GM18517 (cell line): ENCODE results near the gene SEPTIN5.

Experiments used
- ATAC-seq: cut with Tn5 transposase; IDR thresholded peaks from one replicate; pipeline ENCODE4 v1.9.1; 2021; ENCODE audit warnings: mild to moderate bottlenecking, moderate library complexity; ENCODE audit not compliant: unreplicated experiment

Gene SEPTIN5

DNA sequence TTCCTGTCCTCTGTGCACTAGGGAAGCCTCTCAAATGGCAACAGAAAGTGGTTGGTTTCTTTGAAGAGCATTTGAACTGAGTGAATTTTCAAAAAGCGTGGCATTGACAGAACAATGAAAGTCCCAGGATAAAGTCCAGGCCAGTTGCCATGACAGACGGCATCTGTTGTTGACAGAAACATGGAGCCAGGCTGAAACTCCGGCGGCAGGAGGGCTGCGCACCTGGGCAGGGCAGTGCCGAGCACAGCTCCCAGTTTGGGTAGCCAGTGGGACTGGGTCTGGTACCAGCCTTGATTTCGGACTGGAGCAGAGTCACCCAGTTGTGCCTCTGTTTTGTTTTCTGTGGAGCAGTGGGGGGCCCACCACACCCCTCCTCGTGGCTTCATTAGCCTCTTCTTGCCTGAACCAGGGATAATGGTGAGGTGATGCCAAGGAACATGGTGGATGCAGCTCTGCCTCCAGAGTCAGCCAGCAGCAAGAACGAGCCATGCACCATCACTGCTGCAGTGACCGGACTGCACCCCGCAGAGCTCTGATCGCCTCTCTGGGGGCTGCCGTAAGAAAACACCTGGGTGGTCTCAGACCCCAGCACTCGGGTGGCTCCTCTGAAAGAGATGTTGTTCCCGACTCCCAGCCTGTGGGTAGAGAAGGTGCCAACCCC, 9.8 kb upstream of the SEPTIN5 start:
- ATAC-seq, result no peak

DNA sequence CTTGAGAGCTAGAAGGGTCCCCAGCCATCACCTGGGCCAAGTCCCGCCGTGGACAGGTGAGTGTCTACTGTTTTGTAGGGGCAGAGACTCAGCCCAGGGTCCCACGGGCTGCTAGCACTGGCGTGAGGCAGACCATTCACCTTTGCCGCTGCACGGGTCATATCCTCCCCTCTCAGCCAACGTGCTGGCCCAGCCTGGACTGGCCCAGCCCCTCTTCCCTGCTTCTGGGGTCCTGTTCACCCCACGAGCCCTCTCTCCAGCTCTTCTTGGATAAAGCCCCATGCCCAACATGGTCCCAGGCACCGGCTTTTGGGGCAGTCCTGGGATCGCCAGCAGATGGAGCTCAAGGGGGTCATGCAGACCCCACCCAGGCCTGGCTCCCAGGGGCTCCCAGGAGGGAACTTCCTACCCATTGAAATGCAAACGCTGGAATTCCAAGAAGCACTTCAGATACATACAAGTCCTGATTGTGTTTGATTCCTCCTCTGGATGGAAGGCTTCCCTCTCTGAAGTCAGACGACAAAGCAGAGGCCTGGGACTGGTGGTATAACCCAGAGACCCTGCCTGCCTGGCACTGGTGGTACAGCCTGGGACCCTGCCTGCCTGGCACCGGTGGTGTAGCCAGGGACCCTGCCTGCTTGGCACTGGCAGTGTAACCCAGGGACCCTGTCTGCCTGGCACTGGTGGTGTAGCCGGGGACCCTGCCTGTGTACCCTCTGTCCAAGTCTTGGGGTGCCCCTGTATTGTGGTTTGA, 8.9 kb upstream of the SEPTIN5 start:
- ATAC-seq, result no peak

DNA sequence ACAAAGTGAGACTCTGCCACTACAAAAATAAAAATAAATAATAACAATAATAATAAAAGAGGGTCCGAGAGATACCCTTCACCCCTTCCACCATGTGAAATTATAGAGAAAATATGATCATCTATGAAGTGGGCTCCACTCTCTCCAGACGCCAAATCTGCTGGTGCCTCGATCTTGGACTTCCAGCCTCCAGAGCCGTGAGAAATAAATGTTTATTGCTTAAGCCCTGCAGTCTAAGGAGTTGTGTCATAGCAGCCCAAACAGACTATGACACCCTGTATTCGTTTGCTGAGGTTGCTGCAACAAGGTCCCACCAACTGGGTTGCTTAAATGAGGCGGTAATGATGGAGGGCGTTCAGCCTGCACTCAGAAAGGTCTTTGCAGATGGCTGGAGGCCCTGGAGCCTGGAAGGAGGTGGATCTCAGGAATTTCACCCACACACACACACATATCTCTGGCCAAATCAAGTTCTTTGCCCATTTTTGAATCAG, 7.6 kb upstream of the SEPTIN5 start:
- no peak for ATAC-seq

DNA sequence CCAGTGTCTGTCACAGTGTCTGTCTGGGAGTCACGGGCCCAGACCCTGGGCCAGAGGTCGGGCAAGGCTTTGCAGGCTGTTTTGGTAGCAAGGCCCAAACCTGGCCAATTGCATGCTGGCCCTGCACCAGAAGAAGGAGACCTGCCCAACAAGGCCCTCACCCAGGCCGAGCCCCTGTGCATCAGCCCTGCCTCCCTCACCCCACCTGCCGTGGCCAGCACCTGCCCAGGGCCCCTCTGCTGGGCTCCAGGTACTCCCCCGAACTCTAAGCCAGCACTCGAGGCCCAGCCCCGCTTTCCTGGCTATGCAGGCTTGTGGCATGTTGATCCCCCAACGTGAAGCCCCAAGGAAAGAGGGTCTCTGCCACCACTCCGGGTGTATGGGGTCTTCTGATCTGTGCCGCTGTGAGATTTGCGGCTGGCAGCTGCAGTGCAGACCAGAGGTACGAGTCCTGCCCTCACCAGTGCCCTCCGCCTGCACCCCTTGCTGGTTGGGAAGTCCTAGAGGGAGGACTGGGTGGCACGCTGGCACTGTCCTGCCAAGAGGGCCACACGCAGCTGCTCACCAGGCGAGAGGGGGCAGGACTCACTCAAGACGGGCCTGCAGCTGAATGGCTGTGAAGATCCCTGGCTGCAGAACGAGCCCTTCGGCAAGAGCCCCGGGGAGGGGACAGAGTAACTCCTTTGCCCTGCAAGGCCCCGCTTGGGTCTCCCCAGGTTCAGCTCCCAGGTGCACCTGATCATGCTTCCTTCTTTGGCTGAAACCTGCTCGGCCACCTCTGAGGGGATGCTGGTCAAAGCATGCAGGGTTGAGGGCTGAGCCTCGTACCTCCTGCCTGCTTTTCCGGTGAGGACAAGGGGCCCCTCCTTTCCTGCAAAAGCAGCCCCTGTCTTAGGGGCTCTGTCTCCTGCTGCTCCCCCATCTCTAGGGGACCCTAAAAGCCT, 6.7 kb upstream of the SEPTIN5 start:
- ATAC-seq, result no peak

DNA sequence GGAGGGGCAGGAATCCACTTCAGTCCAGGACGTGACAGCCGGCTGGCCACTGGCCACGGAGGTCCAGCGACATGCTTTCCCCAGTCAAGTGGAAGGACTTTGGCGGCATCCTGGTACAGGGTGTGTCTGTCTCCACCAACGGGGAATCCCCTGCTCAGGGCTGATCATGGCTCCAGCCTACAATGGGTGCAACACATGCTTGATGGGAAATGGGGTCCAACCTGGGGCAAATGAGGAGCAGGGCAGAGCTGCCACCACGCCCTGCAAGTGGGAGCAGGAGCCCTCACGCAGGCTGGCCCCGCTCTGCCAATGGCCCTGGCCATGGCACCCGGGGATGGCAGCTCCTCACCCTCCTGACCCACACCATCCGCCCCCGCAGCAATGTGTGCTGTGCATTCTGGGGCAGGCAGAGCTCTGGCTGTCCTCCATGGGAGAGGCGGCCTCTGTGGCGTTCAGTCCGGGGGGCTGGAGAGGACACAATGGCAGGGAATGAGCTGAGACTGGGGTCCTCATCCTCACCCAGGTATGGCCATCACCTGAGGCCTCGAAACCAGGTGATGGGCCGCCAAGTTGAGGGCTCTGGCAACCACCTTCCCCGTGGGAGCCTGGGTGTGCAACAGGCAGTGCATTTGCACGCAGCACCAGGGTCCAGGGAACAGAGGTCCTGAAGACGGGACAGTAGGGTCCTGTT, 5.8 kb upstream of the SEPTIN5 start:
- no peak for ATAC-seq

DNA sequence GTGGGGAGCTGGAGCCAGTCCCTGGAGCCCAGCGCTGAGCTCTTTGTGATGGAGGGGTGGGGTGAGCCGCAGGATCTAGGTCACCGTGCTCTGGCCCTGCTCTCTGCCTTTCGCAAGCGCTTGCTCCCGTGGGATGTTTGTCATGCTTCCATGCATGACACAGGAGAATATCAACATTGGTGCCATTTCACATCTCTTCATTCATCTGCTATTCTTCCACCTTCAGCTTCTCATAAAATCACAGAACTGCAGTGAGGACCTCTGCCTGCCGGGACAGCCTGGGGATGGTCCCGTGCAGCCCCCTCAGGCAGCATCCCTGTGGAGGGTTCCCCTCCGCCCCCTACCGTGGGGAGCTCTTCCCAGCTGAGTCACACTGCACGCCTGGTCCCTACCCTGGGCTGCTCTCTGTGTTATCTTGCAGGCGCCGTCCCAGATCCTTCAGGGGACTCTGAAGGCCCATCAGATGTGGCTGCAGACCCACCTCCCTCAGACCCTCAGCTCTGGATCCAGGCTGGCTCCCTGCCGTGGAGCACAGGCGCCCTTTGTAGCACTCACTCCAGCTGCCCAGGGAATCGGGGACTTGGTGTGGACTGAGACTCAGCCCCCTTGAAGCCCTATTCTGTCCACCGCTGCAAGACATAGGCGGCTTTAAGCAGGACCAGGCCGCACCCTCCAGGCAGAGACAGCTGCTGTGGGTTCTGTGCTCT, 5.1 kb upstream of the SEPTIN5 start:
- ATAC-seq, result no peak

DNA sequence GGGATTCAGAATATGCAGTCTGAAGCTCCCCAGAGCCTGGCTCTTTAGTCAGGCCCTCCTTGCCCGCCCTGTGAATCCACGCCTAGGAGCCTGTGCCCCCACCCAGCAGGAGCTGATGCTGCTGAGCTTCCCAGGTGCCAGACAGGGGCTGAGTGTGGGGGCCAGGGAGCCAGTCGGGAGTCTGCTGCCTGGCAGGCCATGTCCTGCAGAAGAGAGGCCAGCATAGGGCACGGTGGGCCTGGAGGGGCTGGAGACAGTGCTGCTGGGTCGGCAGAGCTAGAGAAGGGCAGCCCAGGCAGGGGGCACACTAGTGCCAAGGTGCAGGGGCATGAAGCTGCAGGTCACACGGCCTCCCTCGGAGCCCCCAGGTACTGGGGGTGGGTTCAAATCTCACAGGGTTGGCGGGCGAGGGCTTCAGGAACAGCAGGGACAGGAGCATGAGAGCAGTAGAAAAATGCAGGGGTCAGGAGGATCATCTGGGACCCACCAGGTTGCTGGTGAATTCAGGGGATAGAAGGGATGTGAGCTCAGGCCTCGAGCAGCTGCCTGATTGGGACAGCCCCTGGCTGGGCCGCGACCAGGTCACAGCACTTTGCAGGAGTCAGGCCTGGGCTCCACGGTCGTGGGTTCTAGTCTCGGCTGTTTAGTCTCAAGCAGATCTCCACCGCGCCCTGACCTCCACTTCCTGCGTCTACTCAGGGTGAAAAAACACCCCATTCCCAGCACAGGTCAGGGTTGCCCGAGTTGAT, 4.1 kb upstream of the SEPTIN5 start:
- no peak for ATAC-seq

DNA sequence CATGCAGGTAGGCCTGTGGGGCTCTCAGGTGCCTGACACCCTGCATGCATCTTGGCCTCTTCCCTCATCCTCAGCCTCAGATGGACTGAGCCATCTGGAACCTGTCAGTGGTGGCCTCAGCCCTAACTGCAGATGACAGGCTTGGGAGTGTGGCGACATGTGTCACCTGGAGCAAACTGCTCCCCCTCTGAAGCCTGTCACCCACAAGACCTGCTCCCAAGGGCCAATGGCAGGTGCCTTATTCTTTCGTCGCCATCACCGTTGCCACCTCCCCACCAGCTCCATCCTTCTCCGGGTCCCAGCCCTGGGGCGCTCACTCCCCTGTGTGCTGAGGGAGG, 3.6 kb upstream of the SEPTIN5 start:
- no peak for ATAC-seq

DNA sequence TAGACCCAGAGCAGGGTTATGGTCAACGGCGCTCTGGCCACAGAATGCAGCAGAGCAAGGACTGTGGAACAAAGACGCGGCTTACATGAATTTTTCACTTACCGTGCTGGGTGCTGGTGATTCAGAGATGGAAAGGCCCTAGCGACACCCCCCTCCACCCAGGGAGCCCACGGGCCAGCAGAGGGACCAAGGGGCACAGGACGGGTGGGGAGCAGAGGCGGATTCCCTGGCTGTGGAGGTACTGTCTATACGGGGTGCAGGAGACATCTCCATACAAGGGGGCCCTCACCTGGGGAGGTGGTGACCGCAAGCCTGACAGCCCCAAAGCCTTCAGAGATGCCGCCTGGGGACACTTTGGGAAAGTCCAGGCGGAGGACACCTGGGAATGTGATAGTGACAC, 1.1 kb upstream of the SEPTIN5 start:
- no peak for ATAC-seq

DNA sequence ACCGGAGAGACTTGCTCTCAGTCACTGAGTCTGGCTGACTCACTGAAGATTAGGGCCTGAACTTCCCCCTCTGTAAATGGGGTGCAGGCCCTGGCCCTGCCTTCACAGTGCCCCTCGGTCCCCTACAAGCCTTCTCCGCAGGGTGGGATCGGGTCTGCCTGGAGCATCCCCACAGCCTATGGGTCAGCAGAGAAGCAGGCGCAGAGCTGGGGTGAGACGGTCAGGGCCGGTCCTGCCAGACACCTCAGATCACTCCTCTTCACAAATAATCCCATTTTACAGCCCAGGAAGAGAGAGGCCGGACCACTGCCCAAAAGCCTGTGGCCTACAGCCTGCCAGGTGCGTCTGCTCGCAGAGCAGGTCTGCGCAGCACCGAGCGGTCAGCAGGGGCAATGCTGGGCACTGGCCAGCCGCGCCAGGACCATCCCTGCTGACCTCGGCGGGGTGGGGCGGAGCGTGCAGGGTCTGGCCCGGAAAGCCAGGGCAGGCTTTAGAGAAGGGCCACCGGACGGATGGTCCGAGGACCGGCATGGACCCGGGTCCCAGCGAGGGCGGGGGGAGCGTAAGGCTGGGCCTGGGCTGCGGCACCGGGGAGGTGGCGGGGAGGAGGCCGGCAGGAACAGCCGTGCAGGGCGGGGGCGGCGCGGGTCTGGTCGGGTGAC, 522 bp upstream of the SEPTIN5 start:
- no peak for ATAC-seq

DNA sequence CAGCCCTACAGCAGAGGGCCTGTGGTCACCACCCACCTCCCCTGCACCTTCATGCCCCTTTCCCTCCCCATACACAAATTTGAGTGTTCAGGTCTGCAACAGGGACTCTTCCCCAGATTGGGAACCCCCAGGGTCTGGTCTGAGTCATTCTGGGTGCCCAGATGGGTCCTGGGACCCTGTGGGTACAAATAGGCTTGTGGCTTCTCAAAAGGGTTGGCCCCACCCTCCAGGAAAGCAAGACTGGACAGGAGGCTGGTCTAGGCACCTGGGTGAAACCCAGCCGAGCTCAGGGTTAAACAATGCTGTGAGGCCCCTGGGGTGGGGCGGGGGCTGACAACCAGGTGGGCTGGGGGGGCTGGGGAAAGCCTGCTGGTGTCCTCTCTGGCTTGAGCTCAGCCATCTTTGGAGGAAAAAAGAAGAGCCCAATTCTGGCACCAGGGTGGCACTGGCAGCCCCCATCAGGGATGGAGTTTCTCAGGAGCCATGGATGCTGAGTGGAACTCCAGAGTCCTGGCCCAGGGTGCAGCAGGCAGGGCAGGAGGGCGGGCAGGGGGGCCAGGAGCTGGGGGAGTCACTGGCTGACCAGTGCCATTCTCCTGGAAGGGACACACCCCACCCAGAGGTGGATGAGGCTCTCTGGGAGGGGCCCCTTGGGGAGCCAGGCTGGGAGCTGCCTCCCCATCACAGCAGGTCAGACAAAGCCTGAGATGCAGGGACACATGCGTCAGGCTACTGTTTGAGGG, 1.1 kb downstream of the SEPTIN5 start:
- no peak for ATAC-seq

DNA sequence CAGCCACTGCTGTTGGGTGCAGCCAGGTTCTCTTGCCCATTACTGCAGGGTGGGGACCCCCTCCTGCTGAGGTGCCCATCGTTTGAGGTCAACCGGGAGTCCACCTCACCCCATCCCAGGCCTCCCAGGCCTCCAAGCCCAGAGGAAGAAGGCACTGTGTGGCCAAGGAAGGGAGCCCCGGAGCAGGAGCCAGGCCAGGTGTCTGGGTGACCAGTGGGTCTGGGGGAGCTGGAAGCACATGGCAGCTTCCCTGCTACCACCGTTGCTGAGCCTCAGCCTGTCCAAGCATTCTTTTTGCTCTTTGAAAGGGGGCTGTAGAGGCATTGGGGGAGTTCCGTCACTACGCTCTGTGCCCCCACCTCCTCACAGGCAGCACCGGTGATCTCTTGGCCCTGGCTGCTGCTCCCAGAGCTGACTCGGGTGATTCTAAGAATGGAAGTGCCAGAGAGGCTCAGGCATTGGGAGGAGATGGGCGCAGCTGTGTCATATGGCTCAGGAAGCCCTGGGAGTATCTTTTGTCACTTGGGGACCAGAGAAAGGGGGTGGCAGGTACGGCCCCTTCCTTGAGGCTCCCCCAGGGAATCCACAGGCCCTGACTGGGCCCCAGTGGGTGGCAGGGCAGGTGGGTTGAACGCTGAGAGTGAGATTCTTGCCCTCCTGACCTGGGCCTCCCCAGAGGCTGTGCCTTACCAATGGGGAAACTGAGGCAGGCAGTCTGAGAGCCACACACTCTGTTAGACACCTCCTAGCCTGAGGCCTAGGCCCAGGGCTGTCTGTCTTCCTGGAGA, 1.9 kb downstream of the SEPTIN5 start:
- no peak for ATAC-seq

DNA sequence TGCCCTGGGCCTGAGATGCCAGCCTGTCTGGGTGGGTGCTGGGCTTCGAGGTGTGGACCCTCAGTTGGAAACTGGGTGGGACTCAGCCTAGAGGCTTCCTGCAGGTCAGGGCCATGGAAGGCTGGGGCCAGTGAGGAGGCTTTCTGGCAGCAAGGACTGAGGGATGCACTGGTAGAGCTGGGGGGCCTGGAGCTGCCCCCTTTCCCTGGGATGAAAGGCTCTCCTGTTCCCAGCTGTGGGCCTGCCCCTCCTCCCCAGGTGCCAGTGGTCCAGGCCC, 2.5 kb downstream of the SEPTIN5 start:
- no peak for ATAC-seq

DNA sequence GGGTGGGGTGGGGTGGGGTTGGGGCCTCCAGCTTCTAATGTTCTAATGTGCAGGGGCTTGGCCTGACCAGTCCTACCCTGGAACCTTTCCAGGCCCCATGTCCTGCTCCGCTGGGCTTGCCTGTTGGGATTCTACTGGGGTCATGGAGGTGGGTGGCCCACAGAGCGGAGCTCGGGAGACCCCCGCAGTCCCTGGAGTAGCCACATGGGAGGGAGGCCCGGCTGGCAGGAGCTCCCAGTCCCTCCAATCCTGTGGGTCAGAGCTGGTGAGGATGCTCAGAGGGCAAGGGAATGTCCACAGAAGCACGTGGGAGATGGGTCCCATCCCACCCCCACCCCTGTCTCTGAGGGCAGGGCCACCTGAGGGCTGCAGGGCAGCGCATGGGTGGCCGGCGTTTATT, 2.9 kb downstream of the SEPTIN5 start:
- ATAC-seq, result no peak

DNA sequence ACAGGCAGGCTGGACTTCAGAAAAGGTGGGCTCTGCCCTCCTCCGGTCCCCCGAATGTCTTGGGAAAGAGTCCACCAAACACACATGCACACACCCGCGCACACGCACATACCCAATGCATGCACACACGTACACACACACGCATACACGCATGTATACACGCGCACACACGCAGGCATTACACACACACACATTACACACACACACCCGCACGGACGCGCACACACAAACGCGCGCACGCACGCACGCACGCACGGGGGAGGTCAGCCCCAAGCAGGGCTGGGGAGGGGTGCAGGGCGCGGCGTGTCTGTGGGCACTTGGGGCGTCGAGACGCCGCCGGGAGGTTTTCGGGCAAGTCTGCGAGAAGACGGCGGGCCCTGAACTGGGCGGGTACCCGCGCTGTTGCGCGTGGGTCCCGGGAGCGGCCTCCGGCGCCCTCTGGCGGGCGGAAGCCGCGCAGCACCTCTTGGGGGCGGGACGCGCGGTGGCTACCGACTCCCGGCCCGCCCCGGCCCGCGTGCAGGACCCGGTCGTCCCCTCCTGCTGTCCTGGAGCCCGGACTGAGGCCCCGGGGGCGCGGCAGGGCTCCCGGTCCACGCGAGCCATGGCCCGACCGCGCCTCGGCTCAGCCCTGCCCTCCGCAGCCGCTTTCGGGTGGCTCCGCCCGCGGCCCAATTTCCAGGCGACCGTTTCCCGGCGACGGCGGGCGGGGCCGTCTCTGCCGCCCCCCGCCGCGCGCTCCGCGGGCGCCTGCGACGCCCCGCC, 3.6 kb downstream of the SEPTIN5 start:
- no peak for ATAC-seq

DNA sequence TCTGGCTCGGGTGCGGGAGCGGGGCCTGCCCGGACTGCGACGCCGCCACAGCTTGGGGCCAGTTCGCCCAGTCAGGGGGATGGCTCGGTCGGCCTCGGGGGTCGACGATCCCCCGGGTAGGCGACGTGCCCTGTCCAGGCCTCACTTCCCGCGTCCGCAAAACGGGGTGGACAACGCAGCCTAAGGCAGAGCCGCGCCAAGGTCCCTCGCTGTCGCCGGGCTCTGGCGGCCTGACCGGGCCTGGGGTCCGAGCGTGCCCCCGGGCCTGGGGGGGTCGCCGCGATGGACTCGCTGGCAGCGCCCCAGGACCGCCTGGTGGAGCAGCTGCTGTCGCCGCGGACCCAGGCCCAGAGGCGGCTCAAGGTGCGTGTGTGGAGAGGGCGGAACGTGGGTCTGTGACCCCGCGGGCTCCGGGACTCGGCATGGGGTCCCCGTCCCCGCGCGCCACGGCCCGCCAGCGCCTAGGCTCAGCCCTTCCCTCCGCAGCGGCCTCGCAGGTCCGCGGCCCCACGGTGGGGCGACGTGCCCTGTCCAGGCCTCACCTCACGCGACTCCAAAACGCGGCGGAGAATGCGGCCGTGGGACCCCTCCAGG, 4.2 kb downstream of the SEPTIN5 start:
- no peak for ATAC-seq

DNA sequence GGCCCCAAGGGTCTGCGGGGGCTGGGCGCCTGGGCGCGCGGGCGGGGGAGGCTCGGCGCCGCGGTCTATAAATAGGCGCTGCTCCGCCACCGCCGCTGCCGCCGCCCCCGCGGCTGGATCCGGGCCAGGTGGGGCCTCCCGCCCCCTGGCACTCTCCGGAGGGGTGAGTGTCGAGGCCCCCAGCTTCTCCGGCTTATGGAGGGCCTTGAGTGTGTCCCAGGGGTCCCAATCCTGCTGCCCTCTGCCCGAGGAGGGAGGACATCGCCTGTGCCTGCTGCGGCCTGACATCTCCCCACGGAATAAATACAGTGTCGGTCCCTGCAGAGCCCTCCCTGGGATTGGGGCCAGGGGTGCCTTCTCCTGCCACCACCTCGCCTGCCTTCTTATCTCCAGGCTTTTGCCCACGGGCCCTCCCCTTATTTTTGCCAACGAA, 4.8 kb downstream of the SEPTIN5 start:
- no peak for ATAC-seq
